Right atrium auricular region (tissue), 2 donors: Measurements from ENCODE around the gene SKA2. TPM values are rescaled to one million over a fixed set of nuclear protein-coding genes. Genes with fewer than 3 reads are reported as not detected.

Experiments used
- DNase-seq: peaks from one replicate; pipeline ENCODE4 v3.0.0-alpha.2; 2019; ENCODE audit warnings: low spot score
- H3K27ac ChIP-seq, 2 donors: fragments of 200-600 bp; sonication (generic); 1 replicate in 1 of 2; 2 replicates in 1 of 2; pipeline ENCODE4 v1.5.1; 2016 to 2019
- H3K27me3 ChIP-seq, 2 donors: fragments of 200-600 bp; sonication (generic); one replicate each; pipeline versions ENCODE4 v1.5.1 to v1.6.0; 2017 to 2019
- H3K36me3 ChIP-seq: fragments of 200-600 bp; sonication (generic); one replicate; pipeline ENCODE4 v1.5.1; 2016
- H3K4me1 ChIP-seq, 2 donors: fragments of 200-600 bp; sonication (generic); one replicate each; pipeline versions ENCODE4 v1.5.1 to v1.6.0; 2017 to 2019
- H3K4me3 ChIP-seq, 2 donors: fragments of 200-600 bp; sonication (generic); 1 replicate in 1 of 2; 2 replicates in 1 of 2; pipeline ENCODE4 v1.5.1; 2017 to 2019; ENCODE audit warnings: mild to moderate bottlenecking in 1 of 2, moderate library complexity in 1 of 2
- H3K9me3 ChIP-seq, 2 donors: fragments of 200-600 bp; sonication (generic); one replicate each; pipeline ENCODE4 v1.5.1; 2019
- microRNA counts, 2 donors: library from miRNA; unstranded; fragments of <30 nt; microRNA quantifications; one replicate each; lab custom pipeline; 2016 to 2017
- microRNA-seq, 2 donors: library from miRNA; unstranded; fragments of <30 nt; microRNA quantifications; one replicate each; pipeline ENCODE4, GENCODE V29; 2016 to 2017; ENCODE audit warnings: borderline number of aligned reads in 2 of 2, borderline replicate concordance in 1 of 2
- total RNA-seq, 2 donors: library from RNA; depleted of rRNA; stranded (reverse); fragments of >200 nt; gene quantifications; one replicate each; pipeline ENCODE4 v1.1.0, GENCODE V29; 2016
- TF ChIP-seq, protein P1 (sequence below), 2 donors: fragments of 200-600 bp; sonication (generic); IDR thresholded peaks; one replicate each; pipeline ENCODE4 v1.5.1; 2019; ENCODE audit warnings: antibody characterized with exemption in 2 of 2

SKA2 gene
- total RNA-seq, 2 donors from 2014 or later = 23.0 to 44.4 TPM

DNA sequence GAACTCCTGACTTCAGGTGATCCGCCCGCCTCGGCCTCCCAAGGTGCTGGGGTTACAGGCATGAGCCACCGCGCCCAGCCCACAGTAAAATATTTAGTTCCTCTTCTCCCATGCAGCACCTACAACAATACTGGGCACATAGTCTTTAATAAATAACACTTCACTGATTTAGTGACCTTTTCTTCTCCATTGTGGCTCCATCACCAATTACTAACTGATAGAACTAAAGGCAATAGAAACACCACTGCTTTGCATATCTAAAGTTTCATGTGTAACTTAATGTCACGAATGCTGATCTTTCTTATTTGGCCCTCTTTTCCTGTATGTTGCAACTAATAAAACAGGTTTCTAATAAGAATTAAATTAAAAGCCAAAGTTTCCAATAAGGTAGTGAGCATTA, 87.2 kb downstream of the SKA2 start:
- Histone ChIP-seq H3K27me3 (no peaks in the 10 kb centered on the region), H3K4me1 (no peaks in the 10 kb centered on the region), H3K27ac (no peak overlapping the region), H3K4me3 (no peak overlapping the region), H3K36me3 (peaks cover 25% of the 10 kb centered on the region), H3K9me3 (no peaks in the 10 kb centered on the region)
- no peak for DNase-seq
- TF ChIP-seq, protein P1, sequence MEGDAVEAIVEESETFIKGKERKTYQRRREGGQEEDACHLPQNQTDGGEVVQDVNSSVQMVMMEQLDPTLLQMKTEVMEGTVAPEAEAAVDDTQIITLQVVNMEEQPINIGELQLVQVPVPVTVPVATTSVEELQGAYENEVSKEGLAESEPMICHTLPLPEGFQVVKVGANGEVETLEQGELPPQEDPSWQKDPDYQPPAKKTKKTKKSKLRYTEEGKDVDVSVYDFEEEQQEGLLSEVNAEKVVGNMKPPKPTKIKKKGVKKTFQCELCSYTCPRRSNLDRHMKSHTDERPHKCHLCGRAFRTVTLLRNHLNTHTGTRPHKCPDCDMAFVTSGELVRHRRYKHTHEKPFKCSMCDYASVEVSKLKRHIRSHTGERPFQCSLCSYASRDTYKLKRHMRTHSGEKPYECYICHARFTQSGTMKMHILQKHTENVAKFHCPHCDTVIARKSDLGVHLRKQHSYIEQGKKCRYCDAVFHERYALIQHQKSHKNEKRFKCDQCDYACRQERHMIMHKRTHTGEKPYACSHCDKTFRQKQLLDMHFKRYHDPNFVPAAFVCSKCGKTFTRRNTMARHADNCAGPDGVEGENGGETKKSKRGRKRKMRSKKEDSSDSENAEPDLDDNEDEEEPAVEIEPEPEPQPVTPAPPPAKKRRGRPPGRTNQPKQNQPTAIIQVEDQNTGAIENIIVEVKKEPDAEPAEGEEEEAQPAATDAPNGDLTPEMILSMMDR (IDR thresholded peaks at IDR 0.05) = no peak

DNA sequence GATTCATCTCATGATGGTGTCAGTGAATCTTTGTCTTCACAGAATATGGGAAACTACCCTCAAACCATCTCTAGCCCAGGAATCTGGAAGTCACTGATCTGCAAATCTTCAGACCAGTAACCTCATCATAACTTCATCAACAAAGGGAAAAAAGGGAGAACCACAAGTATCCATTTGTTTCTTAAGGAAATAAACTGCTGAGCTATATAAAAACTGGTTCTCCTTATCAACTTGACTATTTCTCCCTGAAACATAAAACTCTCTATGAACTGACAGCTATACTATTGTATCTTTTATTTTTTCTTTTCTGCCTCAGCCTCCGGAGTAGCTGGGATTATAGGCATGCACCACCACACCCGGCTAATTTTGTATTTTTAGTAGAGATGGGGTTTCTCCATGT, 87.6 kb downstream of the SKA2 start:
- TF ChIP-seq, protein P1 (IDR thresholded peaks at IDR 0.05) = no peak
- H3K4me3 ChIP-seq = no peak overlapping the region
- peaks cover 28% of the 10 kb centered on the region for H3K36me3 ChIP-seq
- H3K9me3 ChIP-seq = no peaks in the 10 kb centered on the region
- DNase-seq = no peak
- no peak overlapping the region for H3K27ac ChIP-seq
- H3K27me3 ChIP-seq = no peaks in the 10 kb centered on the region
- no peaks in the 10 kb centered on the region for H3K4me1 ChIP-seq

DNA sequence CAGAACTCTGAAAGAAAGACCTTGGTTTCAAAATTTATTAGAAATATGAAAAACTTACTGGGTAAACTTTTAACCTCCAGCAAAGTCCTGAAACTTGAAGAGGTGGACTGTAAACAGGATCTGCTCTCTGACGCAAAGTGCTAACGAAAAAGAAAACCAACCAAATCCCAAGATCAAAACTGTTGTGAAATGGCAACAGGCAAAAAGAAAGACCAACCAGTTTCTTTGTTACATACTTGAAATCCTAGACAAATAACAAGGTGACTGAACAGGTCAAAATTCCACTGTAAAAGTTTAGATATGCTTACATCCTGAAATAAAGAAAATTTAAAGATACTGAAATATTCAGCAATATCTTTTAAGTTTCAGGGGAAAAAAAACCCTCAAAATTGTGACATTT, 92.5 kb downstream of the SKA2 start:
- no peak overlapping the region for H3K27ac ChIP-seq
- DNase-seq = no peak
- H3K4me3 ChIP-seq = no peak overlapping the region
- TF ChIP-seq, protein P1 (IDR thresholded peaks at IDR 0.05) = no peak
- peaks cover 34% of the 10 kb centered on the region for H3K36me3 ChIP-seq
- H3K27me3 ChIP-seq = no peaks in the 10 kb centered on the region
- H3K9me3 ChIP-seq = no peaks in the 10 kb centered on the region
- no peaks in the 10 kb centered on the region for H3K4me1 ChIP-seq

MicroRNA genes within 50 kb of the gene (microRNA counts, 767-probe panel; counts per million panel counts)
- microRNA hsa-miR-301a-3p (lab: Ali Mortazavi, UCI) (3,278 to 5,708 counts per million in 2 donors), microRNA hsa-miR-454-3p (lab: Ali Mortazavi, UCI) (2,953 to 5,941 counts per million in 2 donors)

Small RNA genes lying within 50 kb of the gene (microRNA-seq; reads per million reads assigned to microRNA genes)
- 162 to 195 reads per million in 2 donors for gene MIR301A
- 2,451 to 2,578 reads per million in 2 donors for gene MIR454

Other genes with a start within 250 kb of the SKA2 start
- gene TRIM37, start 48.3 kb downstream of the SKA2 start, total RNA-seq = 10 to 100 TPM; 12.9 to 20.5 TPM
- 1 to 10 TPM in 1 of 2 donors, under 1 TPM in 1; 0.79 to 1.5 TPM for gene PRR11, start 560 bp upstream of the SKA2 start, total RNA-seq
- gene SMG8, start 54.8 kb upstream of the SKA2 start, total RNA-seq = 1 to 10 TPM; 8.9 to 9.2 TPM
- 1 to 10 TPM; 1.3 to 3.7 TPM for gene GDPD1, start 65.3 kb upstream of the SKA2 start, total RNA-seq
- 10 to 100 TPM; 28.3 to 34.1 TPM for gene YPEL2, start 176.5 kb upstream of the SKA2 start, total RNA-seq